RWPE1 (cell line): ENCODE results near the gene GJB5.
"Not testable (repeated sequence)": the region's sequence is repeated elsewhere in the genome, so short reads cannot be mapped to it uniquely, and the experiment has no call there.

ENCODE experiments used
- CTCF ChIA-PET: fragments of 350-600 bp; sonication (Branson Sonifier 250); formaldehyde crosslinking; extraction: SDS; loops from one replicate; lab custom pipeline; 2021; lab: Yijun Ruan, JAX
- POLR2A ChIA-PET: fragments of 400-600 bp; formaldehyde crosslinking; extraction: SDS; loops from one replicate; lab custom pipeline; 2020; ENCODE audit warnings: antibody characterized with exemption; ENCODE audit not compliant: low non-redundant PET; lab: Yijun Ruan, JAX
- DNase-seq: peaks from one replicate; pipeline ENCODE4 v3.0.0; 2012; ENCODE audit warnings: low spot score
- H3K27ac ChIP-seq: fragments of 450-650 bp; 2 replicates; pipeline ENCODE4 v1.5.1; 2017
- TF ChIP-seq, protein P1 (sequence below): fragments of 450-650 bp; conservative IDR thresholded peaks from 2 replicates; pipeline ENCODE4 v1.5.1; 2017; ENCODE audit warnings: low read depth, mild to moderate bottlenecking

The GJB5 gene

DNA sequence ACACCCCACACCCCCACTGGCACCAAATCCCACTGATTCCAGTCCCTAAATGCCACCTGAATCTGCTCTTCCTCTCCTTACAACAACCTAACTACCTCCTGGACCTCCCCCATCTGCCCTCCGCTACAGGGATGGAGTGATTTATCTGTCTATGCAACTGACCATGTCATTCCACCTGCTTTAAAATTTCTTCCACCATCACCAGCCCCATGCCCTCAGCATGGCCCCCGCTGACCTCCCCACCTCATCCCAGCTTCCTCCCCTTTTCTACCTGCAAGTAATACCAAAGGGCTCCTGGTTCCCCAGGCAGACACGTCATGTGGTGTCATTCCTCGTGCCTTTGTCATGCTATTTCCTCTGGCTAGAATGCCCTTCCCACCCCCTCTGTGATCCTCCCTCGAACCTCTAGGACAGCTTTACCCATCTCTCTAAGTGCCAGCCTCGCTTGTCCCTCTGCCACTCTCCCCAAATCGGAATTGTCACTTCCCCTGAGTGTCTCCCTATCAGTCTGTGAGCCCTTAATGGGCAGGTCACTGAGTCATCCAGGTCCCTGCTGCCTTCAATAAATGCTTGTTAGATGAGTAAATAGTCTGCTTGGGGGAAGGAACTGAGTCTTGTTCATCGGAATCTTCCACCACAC lies 8.4 kb downstream of the GJB5 start:
- H3K27ac ChIP-seq, result peak overlapping the region; percentile 89
- POLR2A ChIA-PET, result interaction anchor here (0.5 to 0.9 kb wide), 2 partner anchors 16 to 19 kb away, joined by 3 read pairs; no protein-coding TSS in a partner anchor
- TF ChIP-seq, protein P1, sequence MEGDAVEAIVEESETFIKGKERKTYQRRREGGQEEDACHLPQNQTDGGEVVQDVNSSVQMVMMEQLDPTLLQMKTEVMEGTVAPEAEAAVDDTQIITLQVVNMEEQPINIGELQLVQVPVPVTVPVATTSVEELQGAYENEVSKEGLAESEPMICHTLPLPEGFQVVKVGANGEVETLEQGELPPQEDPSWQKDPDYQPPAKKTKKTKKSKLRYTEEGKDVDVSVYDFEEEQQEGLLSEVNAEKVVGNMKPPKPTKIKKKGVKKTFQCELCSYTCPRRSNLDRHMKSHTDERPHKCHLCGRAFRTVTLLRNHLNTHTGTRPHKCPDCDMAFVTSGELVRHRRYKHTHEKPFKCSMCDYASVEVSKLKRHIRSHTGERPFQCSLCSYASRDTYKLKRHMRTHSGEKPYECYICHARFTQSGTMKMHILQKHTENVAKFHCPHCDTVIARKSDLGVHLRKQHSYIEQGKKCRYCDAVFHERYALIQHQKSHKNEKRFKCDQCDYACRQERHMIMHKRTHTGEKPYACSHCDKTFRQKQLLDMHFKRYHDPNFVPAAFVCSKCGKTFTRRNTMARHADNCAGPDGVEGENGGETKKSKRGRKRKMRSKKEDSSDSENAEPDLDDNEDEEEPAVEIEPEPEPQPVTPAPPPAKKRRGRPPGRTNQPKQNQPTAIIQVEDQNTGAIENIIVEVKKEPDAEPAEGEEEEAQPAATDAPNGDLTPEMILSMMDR, result no peak
- CTCF ChIA-PET, result interaction anchor here (0.6 to 0.8 kb wide), 2 partner anchors 23 to 612 kb away, joined by 3 read pairs; no protein-coding TSS in a partner anchor
- DNase-seq, result peak; percentile 93

DNA sequence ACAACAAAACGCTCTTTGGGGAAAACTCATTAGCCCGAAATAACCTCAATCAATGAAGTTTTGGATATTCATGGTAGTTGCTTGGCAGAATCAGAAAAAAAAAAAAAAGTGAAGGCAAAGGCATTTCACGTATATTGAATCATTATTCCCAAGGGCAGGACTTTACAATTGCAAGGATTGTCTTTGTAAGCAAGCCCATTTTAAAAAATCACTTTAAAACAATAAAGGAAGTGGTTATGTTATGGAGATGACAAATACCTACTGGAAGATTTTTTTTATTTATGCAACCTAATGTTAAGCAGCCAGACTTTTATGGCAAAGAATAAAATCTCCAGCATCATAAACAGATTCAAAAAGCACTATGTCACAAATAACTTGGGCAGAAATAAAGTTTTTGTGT lies 14.0 kb downstream of the GJB5 start:
- CTCF ChIA-PET, result no interaction called here
- POLR2A ChIA-PET, result no interaction called here

DNA sequence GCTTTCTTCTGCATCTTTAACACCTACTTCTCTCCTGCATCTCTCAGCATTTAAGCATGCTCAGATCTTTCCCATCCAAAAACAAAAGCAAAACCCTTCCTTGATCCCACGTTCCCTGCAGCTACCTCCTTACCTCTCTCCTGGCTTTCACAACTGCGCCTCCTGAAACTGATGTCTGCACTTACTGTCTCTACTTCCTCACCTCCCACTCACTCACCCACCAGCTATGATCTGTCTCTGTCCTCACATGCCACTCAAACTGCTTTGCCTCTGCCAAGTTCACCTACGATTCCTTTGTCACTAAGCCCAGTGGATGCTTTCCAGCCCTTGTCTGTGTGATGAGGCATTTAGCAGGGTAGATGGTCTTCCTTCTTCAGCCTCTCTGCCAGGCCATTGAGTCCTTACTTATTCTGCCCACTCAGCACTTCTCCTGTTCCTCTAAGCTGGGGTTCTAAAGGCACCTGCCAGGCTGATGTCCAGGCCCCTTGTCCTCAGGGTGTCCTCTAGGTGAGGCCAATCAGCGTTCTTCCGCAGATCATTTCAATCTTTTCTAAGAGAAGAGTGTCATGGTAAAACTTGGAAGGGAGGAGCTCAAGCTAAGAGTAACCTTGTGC lies 16.2 kb downstream of the GJB5 start:
- CTCF ChIA-PET, result interaction anchor here (0.7 to 1.2 kb wide), 3 partner anchors 17 to 81 kb away, joined by 3 to 5 read pairs (median 3); no protein-coding TSS in a partner anchor
- POLR2A ChIA-PET, result no interaction called here

More for the DNA sequence above, 14.0 kb downstream of the GJB5 start:
- no peak for DNase-seq
- no peak overlapping the region for H3K27ac ChIP-seq
- TF ChIP-seq, protein P1, result no peak

DNA sequence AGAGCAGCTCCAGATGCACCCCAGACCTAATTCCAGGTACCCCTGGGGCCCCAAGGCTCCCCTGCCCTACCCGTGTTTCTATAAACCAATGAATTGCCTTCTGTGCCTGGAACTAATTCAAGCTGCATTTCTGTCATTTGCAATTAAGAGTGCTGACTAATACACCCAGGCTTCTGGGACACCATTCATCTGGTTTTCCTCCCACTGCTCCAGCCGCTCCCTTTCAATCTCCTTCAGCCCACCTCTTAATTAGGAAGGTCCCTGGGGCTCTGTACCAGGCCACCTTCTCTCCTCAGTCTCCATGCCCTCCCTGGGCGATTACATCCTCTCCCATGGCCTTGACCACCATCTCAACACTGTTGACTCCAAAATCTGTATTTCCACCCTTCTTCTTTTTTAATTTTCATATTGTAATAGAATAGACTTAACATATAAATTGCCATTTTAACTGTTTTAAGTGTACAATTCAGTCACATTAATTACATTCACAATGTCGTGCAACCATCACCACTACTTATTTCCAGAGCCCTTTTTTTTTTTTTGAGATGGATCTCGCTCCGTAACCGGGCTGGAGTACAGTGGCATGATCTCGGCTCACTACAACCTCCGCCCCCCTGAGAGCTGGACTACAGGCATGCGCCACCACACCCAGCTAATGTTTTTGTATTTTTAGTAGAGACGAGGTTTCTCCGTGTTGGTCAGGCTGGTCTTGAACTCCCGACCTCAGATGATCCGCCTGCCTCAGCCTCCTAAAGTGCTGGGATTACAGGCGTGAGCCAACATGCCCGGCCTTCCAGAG lies 16.9 kb downstream of the GJB5 start:
- ChIA-PET CTCF (interaction anchor here (0.7 to 1.2 kb wide), 2 partner anchors 29 to 81 kb away, joined by 3 to 5 read pairs; no protein-coding TSS in a partner anchor), POLR2A (no interaction called here)
- no peak overlapping the region; the same call in 1 of the 2 replicates for H3K27ac ChIP-seq
- no peak for DNase-seq
- TF ChIP-seq, protein P1, result no peak

More for the DNA sequence above, 16.2 kb downstream of the GJB5 start:
- TF ChIP-seq, protein P1, result no peak
- DNase-seq, result no peak
- H3K27ac ChIP-seq, result no peak overlapping the region; the same call in 1 of the 2 replicates

DNA sequence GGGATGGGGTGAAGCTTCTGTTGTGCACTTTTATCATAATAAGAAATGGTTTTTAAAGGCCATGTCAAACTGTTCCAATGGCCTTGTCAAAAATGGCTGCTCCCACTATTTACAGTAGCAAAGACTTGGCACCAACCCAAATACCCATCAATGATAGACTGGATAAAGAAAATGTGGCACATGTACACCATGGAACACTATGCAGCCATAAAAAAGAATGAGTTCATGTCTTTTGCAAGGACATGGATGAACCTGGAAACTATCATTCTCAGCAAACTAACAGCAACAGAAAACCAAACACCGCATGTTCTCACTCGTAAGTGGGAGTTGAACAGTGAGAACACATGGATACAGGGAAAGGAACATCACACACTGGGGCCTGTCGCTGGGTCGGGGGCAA lies 18.3 kb downstream of the GJB5 start:
- CTCF ChIA-PET, DNase-seq, H3K27ac ChIP-seq, POLR2A ChIA-PET: not testable (repeated sequence)

DNA sequence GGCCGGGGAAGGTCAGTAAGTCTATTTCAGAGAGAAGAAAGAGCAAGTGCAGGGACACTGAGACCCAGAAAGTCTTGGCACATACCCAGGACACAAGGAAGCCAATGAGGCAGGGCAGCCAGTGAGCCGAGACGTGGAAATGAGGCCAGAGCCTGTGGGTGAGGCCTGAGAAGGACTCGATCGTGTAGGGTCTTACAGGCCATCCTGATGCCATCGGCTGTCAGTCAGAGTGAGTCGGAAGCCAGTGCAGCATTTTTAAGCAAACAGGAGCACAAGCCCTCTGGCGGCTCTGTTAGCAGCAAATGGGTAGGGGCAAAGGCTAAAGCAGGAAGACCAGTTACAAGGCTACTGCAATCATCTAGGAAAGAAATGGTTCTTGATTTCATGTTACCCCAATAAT lies 20.1 kb downstream of the GJB5 start:
- CTCF ChIA-PET, result no interaction called here
- POLR2A ChIA-PET, result no interaction called here
- no peak for DNase-seq
- TF ChIP-seq, protein P1, result no peak
- H3K27ac ChIP-seq, result no peak overlapping the region
